H9 (cell line): ENCODE measurements around the gene PDZRN4. TPM values are rescaled to one million over a fixed set of nuclear protein-coding genes. Genes with fewer than 3 reads are reported as not detected.

Source experiments
- DNase-seq: peaks from one replicate; pipeline ENCODE4 v3.0.0-alpha.2; 2017
- H2AFZ ChIP-seq: one replicate; pipeline ENCODE4 v1.6.1; 2013; ENCODE audit warnings: mild to moderate bottlenecking, low read length, control low read depth, moderate library complexity
- H2AK5ac ChIP-seq: 2 replicates; pipeline ENCODE4 v1.6.1; 2013; ENCODE audit warnings: low read length, control low read depth, mixed read lengths; ENCODE audit not compliant: insufficient read length
- H2BK120ac ChIP-seq: one replicate; pipeline ENCODE4 v1.6.1; 2013; ENCODE audit warnings: low read depth, mild to moderate bottlenecking, low read length, control low read depth, inconsistent platforms; ENCODE audit not compliant: poor library complexity, severe bottlenecking
- H2BK12ac ChIP-seq: 2 replicates; pipeline ENCODE4 v1.6.1; 2013; ENCODE audit warnings: low read length, control low read depth, mixed read lengths, low read depth; ENCODE audit not compliant: insufficient read length
- H2BK15ac ChIP-seq: 2 replicates; pipeline ENCODE4 v1.6.1; 2013; ENCODE audit warnings: low read depth, low read length, control low read depth
- H2BK20ac ChIP-seq: one replicate; pipeline ENCODE4 v1.6.1; 2013; ENCODE audit warnings: low read depth, mild to moderate bottlenecking, low read length, control low read depth, inconsistent platforms; ENCODE audit not compliant: poor library complexity, severe bottlenecking
- H2BK5ac ChIP-seq: 2 replicates; pipeline ENCODE4 v1.6.1; 2013; ENCODE audit warnings: low read length, control low read depth, mixed read lengths; ENCODE audit not compliant: insufficient read length
- H3K14ac ChIP-seq: 2 replicates; pipeline ENCODE4 v1.6.1; 2013; ENCODE audit warnings: low read length, control low read depth; ENCODE audit not compliant: insufficient read depth
- H3K18ac ChIP-seq: 2 replicates; pipeline ENCODE4 v1.6.1; 2013; ENCODE audit warnings: low read depth, mild to moderate bottlenecking, mixed read lengths, low read length, control low read depth; ENCODE audit not compliant: insufficient read length
- H3K23ac ChIP-seq: 2 replicates; pipeline ENCODE4 v1.6.1; 2013; ENCODE audit warnings: low read length, control low read depth, mixed read lengths, low read depth; ENCODE audit not compliant: insufficient read length
- H3K23me2 ChIP-seq: 2 replicates; pipeline ENCODE4 v1.6.1; 2013; ENCODE audit warnings: low read depth, mild to moderate bottlenecking, mixed read lengths, low read length, control low read depth; ENCODE audit not compliant: insufficient read length, poor library complexity, severe bottlenecking
- H3K27ac ChIP-seq: 2 replicates; pipeline ENCODE4 v1.5.1; 2013; ENCODE audit warnings: low read length, control low read depth, mixed read lengths, low read depth; ENCODE audit not compliant: insufficient read length
- H3K27me3 ChIP-seq: 2 replicates; pipeline ENCODE4 v1.6.1; 2013; ENCODE audit warnings: low read length, control low read depth, inconsistent platforms; ENCODE audit not compliant: insufficient read depth
- H3K4ac ChIP-seq: 2 replicates; pipeline ENCODE4 v1.6.1; 2013; ENCODE audit warnings: low read depth, mild to moderate bottlenecking, control low read depth, inconsistent platforms, low read length, moderate library complexity
- H3K4me1 ChIP-seq: 2 replicates; pipeline ENCODE4 v1.6.1; 2013; ENCODE audit warnings: low read length, control low read depth, inconsistent platforms; ENCODE audit not compliant: insufficient read depth
- H3K4me2 ChIP-seq: 2 replicates; pipeline ENCODE4 v1.6.1; 2013; ENCODE audit warnings: low read length, control low read depth, mixed read lengths; ENCODE audit not compliant: insufficient read length, insufficient read depth
- H3K56ac ChIP-seq: 2 replicates; pipeline ENCODE4 v1.6.1; 2013; ENCODE audit warnings: low read depth, mild to moderate bottlenecking, mixed read lengths, low read length, control low read depth; ENCODE audit not compliant: insufficient read length
- H3K79me1 ChIP-seq: 2 replicates; pipeline ENCODE4 v1.6.1; 2013; ENCODE audit warnings: low read depth, mild to moderate bottlenecking, moderate library complexity, low read length, control low read depth, inconsistent platforms; ENCODE audit not compliant: insufficient read depth, poor library complexity, severe bottlenecking
- H3K79me2 ChIP-seq: 2 replicates; pipeline ENCODE4 v1.6.1; 2013; ENCODE audit warnings: low read length, control low read depth, inconsistent platforms; ENCODE audit not compliant: insufficient read depth
- H3K9ac ChIP-seq: 2 replicates; pipeline ENCODE4 v1.6.1; 2013; ENCODE audit warnings: low read length, control low read depth, mixed read lengths; ENCODE audit not compliant: insufficient read length; ENCODE audit errors: extremely low read depth
- H3K9me3 ChIP-seq: one replicate; pipeline ENCODE4 v1.6.1; 2013; ENCODE audit warnings: low read depth, low read length, inconsistent platforms; ENCODE audit not compliant: control insufficient read depth
- H3T11ph ChIP-seq: one replicate; pipeline ENCODE4 v1.6.1; 2013; ENCODE audit warnings: mild to moderate bottlenecking, low read length, control low read depth, inconsistent platforms
- H4K20me1 ChIP-seq: one replicate; pipeline ENCODE4 v1.6.1; 2013; ENCODE audit not compliant: control insufficient read depth, insufficient read length, insufficient read depth
- H4K5ac ChIP-seq: 2 replicates; pipeline ENCODE4 v1.6.1; 2013; ENCODE audit warnings: low read depth, mild to moderate bottlenecking, mixed read lengths, low read length, control low read depth; ENCODE audit not compliant: insufficient read length
- H4K8ac ChIP-seq: replicated peaks from 2 replicates; pipeline ENCODE4 v1.6.1; 2013; ENCODE audit warnings: low read length, control low read depth, mixed read lengths, low read depth; ENCODE audit not compliant: insufficient read length
- H4K91ac ChIP-seq: 2 replicates; pipeline ENCODE4 v1.6.1; 2013; ENCODE audit warnings: low read depth, mild to moderate bottlenecking, moderate library complexity, mixed read lengths, low read length, control low read depth; ENCODE audit not compliant: insufficient read length
- H3K27ac Mint-ChIP-seq, 3 experiments: 2 replicates in 2 of 3; 3 replicates in 1 of 3; pipeline ENCODE4 v1.8.0; 2020 to 2021; ENCODE audit warnings: mixed read lengths in 3 of 3, mild to moderate bottlenecking in 1 of 3, moderate library complexity in 1 of 3
- H3K27me3 Mint-ChIP-seq: 2 replicates; pipeline ENCODE4 v1.8.0; 2021; ENCODE audit warnings: low read depth, mild to moderate bottlenecking, moderate library complexity, mixed read lengths
- H3K36me3 Mint-ChIP-seq, 3 experiments: 2 replicates in 2 of 3; 3 replicates in 1 of 3; pipeline ENCODE4 v1.8.0; 2020 to 2021; ENCODE audit warnings: low read depth in 3 of 3, mixed read lengths in 3 of 3; ENCODE audit not compliant: insufficient read depth in 1 of 3
- H3K4me1 Mint-ChIP-seq, 2 experiments: 2 replicates each; pipeline ENCODE4 v1.8.0; 2020; ENCODE audit warnings: mixed read lengths in 2 of 2
- H3K4me3 Mint-ChIP-seq, 2 experiments: 2 replicates in 1 of 2; 3 replicates in 1 of 2; pipeline ENCODE4 v1.8.0; 2020 to 2021; ENCODE audit warnings: mild to moderate bottlenecking in 2 of 2, mixed read lengths in 2 of 2, moderate library complexity in 1 of 2
- H3K9me3 Mint-ChIP-seq, 2 experiments: 2 replicates in 1 of 2; 3 replicates in 1 of 2; pipeline ENCODE4 v1.8.0; 2020; ENCODE audit warnings: mild to moderate bottlenecking in 2 of 2, mixed read lengths in 2 of 2, moderate library complexity in 1 of 2
- CTCF ChIP-seq: fragments of 200-600 bp; sonication (generic); conservative IDR thresholded peaks from 3 replicates; pipeline ENCODE4 v1.8.0; 2021; ENCODE audit warnings: antibody characterized with exemption, mild to moderate bottlenecking
- WGBS: extraction: QIAGEN DNeasy Blood & Tissue Kit; methylation state at CpG from one replicate; pipeline ENCODE4 v1.1.7; 2013; ENCODE audit warnings: missing lambda C conversion rate, low lambda C conversion rate, mixed read lengths; ENCODE audit not compliant: insufficient read length; ENCODE audit errors: extremely low coverage; 5-methylcytosine and 5-hydroxymethylcytosine counted together
- total RNA-seq: library from RNA; stranded (reverse); gene quantifications from 2 replicates; pipeline ENCODE4 v1.2.1, GENCODE V29; 2021

PDZRN4 gene
- total RNA-seq, 1 experiment from 2014 or later, result not detected

GRCh38 chr12:41536813-41537490 lies 348.8 kb downstream of the PDZRN4 start:
- Histone ChIP-seq H4K20me1 (no peaks in the 10 kb centered on the region), H4K5ac (no peak overlapping the region), H2BK15ac (no peak overlapping the region), H2BK20ac (no peak overlapping the region), H3K14ac (no peak overlapping the region), H3K79me2 (no peaks in the 10 kb centered on the region), H4K91ac (no peak overlapping the region), H3K79me1 (no peaks in the 10 kb centered on the region), H2BK12ac (no peak overlapping the region), H3K23ac (no peak overlapping the region), H3K9ac (no peak overlapping the region), H3T11ph (no peak overlapping the region), H3K56ac (no peak overlapping the region), H2BK5ac (no peak overlapping the region), H2AFZ (no peak overlapping the region), H3K18ac (no peak overlapping the region), H3K4me1 (no peaks in the 10 kb centered on the region), H3K4ac (no peak overlapping the region), H3K9me3 (no peaks in the 10 kb centered on the region), H3K27ac (no peak overlapping the region), H3K4me2 (no peak overlapping the region), H2BK120ac (no peak overlapping the region), H4K8ac (no peak overlapping the region), H3K23me2 (no peaks in the 10 kb centered on the region), H3K27me3 (no peaks in the 10 kb centered on the region), H2AK5ac (no peak overlapping the region)
- Mint-ChIP-seq H3K4me3 (no peak overlapping the region), H3K27ac (no peak overlapping the region), H3K9me3 (no peaks in the 10 kb centered on the region), H3K36me3 (peaks cover 0 to 1% (median 0%) of the 10 kb centered on the region in 3 experiments; a peak in 1 of 7 replicates), H3K4me1 (no peaks in the 10 kb centered on the region), H3K27me3 (no peaks in the 10 kb centered on the region)
- no CpG with 5 or more reads among the region's 4 CpGs for WGBS
- DNase-seq, result no peak
- TF ChIP-seq CTCF, result no peak
